DLD1 (cell line): ENCODE data around the gene CCM2.

ENCODE experiments used
- in situ Hi-C: cut with HindIII; loops from 2 replicates; pipeline ENCODE4 v1.10.0; 2017; ENCODE audit warnings: low sequenced_read_pairs

The CCM2 gene

DNA sequence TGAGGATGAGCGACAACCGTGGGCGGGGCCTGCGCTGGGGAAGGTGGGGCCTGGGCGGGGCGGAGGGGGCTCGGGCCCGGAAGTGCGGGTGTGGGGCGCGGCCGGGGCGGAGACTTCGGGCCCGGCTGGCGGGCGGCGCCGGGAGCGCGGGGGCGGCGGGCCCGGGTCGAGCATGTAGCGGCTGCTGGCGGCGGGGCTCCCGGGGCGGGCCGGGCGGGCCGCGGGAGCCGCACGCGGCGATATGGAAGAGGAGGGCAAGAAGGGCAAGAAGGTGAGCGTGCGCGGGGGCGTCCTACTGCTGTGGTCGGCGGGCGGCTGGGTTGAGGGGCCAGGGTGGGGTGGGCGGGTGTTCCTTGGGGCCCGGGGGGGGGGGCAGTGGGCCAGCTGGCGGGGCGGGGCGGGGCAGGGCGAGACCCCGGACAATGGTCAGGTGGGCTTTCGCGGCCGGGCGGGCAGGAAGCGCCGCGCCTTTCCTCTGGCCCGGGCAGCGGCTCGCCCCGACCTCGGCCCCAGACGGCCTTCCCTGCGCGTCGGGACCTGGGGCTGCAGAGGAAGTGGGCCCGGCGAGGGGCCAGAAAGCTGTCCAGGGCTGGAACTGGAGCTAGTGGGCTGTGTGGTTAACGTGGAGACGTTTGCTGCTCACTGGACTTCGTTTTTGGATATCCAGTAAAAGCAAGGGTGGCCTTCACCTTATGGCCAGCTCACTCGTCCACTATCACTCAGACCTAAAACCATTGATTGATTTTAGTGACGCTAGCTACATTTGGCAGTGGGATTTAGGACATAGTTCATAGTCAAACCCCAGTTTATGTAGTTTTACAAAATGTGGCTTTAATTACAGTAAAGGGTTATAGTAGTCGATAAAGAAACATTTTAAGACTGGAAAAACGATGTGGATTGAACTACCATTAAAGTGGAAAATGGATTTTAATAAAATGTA is at the start of gene CCM2:
CCM2 (plus strand) TSS at position 109 of the 940 bp plus-strand sequence; CDS start at position 242, 133 bp downstream.
- in situ Hi-C loops = no loop called here

DNA sequence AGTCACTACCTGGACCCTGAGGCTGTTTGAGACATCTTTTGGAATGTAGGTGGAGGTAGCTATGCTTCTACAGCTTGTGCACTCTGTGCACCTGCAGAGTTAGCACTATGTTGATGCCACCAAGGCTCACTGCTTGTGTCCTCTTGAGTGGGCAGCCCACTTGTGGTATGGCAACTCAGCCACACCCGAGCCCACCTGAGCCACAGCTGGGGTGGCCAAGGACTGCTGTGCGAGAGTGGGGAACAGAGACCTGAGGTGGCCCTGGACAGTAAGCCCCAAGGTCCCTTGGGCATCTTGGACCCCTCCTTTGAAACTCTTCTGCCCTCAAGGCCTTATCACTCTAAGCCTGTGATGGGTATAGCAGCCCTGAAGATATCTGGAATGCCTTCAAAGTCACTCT is 46.8 kb upstream of the CCM2 start:
- in situ Hi-C loops = no loop called here

DNA sequence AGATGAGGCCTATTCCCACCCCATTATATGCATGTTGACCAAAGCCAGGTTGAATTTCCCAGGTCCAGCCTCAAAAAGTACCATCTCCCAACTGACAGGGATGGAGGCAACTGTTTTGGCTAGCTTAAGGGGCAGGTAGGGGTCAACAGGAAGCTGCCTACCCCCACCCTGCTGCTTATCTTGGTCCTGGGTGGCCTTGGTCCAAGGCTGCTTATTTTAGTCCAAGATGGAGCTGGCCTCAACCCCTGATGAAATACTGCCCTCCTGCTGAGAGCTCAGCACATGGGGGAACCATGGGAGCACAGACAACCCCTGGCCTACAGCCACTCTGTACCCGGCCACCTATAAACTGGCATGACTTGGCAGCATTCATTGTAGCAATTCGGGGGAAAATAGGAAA is 44.3 kb upstream of the CCM2 start:
- in situ Hi-C loops = no loop called here

DNA sequence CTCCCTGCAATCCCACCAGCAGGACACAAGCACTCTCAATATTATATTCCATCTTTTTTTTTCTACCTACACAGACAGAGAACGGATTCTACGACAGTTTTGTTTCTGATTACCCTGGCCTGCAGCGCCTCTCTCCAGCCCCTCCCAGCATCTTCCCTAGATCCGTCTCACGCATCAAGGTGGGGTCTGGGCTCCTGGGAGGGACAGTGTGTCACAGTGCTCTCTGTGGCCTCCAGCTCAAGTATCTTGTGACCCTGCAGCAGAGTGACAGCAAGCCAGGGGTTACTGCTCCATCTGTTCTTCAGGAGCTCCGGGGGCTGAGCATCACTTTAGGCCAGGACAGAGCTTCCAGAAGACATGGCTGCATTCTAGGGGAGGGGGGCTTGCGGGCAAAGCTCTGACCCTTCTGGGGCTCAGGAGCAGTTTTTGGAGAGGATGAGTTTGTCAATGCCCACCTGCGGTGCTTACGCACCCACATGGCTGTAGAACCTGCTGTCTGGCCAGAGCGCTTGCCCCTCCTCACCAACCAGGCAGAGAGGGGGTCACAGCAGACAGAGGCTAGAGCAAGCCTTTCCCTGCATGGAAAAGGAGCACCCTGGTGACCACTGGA is 43.7 kb upstream of the CCM2 start:
- in situ Hi-C loops = no loop called here

DNA sequence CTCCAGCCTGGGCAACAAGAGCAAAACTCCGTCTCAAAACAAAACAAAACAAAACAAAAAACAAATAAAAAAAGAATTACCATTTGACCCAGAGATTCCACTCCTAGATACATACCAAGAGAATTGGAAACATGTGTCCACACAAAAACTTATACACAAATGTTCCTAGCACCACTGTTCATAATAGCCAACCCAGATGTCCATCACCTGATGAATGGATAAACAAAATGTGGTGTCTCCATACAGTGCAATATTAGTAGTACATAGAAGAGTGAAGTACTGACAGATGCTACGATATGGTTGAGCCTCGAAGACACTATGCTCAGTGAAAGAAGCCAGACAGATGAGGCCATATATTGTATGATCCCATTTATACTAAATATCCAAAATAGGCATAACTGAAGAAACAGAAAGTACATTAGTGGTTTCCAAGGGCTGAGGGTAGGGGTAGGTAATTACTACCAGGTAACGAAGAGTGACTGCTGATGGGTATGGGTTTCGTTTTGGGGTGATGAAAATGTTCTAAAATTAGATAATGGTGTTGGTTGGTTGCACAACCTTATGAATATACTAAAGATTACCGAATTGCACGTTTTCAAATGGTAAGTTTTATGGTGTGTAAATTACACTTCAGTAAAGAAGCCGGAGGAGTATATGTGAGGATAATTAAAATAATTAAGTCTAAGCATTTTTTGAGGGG is 41.2 kb upstream of the CCM2 start:
- in situ Hi-C loops = no loop called here

DNA sequence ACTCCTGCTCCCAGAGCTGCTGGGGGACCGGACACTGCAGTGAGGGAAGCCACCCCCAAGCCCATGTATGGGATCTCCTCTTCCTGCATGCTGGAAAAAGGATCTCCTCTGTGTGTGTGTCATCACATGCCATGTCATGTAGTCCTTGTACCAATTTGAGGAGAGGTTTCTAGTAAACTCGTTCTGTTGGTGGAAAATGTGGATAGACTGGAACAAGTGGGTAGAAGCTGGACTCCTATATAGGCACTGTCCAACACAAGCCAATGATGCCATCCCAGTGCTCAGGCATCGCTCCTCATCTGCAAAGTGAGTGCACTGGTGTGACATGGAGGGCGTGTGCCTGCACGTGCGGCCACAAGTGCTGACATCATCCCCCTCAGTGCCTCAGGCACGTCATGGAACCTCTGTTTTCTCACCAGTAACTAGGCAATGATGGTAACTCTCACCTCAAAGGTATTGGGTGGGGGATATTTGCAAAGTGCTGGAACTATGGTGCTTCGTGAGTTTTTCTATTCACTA is 40.5 kb upstream of the CCM2 start:
- in situ Hi-C loops = no loop called here

DNA sequence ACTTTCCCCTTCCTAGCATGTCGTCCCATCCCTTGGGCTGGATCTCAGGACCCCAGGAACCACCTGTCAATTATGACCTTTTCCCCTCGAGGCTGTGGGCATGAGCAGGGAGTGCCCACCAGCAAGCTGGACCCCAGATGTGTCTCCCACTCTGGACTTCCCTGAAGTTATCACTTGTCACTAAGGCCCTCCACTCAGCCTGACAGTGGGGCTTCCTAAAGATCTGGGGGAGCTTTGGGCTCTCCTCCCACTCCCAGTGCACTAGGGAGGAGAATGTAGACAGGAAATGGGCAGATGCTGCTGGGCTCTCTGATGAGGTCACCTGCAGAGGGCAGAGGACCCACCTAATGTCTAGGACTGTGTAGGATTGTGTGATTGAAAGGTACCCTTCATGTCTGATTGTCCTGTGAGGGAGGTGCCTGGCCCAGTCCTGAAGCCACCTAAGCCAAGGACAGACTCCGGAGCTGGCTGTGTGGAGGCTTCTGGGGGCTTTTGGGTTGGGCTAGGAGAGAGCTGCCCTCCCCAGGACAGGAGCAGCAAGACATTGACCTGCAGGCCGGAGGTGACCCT is 39.9 kb upstream of the CCM2 start:
- in situ Hi-C loops = no loop called here

DNA sequence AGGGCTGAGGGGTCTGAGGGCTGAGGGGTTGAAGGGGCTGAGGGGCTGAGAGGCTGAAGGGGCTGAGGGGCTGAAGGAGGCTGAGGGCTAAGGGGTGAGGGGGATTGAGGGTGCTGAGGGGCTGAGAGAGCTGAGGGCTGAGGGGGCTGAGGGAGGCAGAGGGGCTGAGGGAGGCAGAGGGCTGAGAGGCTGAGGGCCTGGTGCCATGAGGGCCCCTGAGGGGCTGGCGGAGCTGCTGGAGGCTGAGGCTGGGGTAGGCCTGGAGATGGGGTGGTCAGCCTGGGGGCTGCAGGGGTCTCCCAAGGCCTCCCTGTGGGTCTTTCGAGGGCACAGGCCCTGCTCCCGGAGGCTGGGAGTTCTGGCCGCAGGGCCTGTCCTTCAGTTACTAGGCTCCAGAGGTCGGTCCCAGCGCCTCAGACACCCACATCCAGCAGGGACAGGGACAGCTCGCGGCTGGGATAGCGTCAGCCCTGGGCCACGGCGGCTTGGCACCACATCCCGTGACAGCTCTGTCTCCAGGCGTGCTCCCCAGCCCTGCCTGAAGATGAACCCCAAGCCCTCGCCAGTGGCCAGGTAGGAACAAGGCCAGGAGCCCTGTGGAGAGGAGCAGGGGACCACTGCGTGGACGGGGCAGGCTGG is 38.0 kb upstream of the CCM2 start:
- in situ Hi-C loops = no loop called here

DNA sequence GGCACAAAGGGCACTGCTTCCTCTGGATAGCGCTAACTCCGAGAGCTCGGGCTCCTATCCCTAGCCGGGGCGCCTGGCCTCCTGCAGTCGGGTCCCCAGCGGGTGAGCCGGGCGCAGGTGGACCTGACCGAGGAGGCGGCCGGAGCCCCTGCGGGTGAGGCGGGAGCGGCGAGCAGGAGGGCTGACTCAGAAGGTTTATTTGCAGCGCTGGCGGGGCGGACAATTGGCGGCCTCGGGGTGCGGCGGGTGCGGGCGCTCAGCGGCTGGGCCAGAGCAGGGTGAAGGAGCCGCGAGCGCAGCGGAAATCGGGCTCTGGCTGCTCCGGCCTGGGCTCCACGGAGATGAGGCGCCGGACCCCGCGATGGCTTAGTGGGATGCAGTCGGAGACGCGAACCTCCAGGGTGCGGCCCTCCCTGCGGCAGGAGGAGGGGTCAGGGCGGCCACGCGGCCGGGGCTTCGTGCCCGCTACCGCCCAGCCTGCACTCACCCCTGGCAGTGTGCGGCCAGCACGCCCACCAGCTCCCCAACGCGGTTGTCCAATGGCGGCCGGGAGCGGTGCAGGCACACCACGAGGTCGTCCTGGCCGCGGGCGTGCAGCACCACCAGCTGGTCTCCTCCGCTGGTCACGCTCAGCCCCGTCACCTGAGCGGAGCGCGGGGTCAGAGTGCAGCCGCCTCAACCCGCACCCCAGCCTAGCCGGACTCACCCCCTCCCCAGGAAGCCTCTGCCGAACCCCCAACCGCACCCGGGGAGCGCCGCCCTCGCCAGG is 37.3 kb upstream of the CCM2 start:
- in situ Hi-C loops = no loop called here

DNA sequence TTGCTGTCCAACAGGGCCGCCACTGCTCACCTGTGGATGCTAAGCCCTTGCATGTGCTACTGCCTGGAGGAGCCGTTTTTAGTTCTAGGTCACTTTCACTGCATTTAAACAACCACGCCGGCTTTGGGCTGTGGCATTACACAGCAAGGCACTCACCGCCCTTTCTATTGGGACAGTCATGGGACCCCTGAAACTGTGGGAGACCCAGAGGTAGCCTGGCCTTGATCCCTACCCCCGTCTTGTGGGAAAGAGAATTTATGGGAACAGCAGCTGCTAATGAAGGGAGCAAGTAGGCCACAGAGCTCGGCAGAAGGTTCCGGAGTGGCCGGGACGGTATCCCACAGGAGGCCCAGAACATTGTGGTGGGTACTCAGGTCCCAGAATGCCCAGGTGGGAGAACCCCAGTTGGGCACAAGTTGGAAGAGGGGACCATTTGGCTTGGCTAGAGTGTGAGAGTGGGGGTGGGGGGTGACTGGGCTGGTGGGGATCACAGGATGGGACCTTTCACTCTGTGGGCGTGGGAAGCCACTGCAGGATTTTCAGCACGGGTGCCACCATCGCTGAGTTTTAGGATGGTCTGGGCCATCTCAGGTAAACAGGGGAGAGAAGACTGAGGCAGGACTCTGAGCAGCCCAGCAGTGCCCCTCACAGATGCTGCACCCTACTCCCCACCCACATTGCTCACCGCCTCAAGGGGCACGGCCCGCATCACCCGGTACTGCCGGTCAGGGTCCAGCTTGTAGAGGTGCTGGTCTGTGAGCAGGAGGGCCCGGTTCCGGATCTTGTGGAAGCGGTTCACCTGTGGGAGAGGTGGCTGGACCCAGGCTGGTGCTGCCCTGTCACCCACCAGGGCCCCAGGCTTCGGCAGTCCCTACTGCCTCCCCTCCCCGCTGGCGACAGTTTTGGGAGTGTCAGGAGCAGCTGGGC is 36.4 kb upstream of the CCM2 start:
- in situ Hi-C loops = no loop called here

DNA sequence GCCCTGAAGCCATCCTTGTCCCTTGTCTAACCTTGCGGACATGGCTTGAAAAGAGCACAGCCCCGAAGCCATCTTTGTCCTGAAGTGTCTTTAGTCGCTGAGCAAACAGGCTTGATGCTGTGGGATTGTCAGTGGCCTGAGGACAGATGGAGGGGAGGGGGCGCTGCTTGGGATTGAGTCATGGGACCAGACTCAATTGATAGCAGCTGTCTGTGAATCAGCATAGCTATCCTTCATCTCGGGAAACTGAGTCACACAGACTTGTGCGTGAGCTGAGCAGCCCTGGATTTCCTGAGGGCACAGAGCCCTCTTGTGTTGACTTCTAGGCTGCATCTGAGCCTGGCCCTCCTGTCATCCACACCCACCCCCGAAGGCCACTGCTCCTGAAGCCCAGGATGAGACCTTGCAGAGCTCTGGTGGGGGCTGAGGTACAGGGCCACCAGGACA is 35.6 kb upstream of the CCM2 start:
- in situ Hi-C loops = no loop called here

DNA sequence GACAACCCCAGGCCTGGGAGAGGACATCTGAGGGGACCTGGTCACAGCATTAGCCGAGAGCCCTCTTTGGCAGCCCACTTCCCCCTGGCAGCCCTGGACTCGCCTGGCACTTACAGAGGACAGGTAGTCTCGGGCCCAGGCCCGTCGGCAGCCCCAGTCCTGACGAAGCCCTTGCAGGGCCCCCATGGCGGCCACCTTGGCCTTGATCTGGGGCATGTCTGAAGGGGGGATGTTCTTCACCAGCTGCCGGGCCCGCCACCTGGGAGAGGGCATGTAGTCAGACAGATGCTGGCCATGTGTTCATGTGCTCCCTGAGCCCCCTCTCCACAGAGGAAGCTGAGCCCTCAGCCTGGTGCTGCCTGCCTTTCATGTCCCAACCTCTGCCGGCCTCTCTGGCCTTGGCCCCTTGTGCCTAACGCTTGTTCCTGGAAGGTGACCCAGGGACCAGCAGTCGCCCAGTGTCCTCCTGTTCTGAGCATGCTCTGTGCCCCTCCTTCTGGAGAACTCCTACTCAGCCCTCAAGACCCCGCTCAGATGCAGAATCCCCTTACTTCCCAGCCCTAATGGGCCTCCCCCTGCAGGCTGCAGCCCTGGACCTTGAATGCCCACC is 35.1 kb upstream of the CCM2 start:
- in situ Hi-C loops = no loop called here

DNA sequence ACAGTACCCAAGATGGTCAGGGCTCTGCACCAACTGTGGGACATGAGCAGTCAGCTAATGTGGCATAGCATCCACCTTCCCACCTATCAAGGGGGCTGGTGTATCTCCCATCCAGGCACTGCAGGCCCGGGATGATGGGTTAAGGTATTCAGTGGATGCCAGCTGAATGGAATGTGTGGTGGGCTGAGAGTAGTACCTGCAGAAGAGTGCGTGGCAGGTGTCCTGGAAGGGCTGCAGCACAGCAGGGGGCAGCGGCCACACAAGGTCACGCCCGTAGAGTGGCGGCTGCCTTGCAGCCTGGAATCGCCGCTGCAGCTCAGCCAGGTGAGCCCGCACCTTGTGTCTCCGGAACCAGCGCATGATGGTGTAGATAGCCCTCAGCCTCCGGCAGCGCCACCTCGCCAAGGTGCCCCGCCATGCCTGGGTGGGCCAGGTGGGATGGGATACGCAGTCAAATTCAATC is 34.5 kb upstream of the CCM2 start:
- in situ Hi-C loops = no loop called here

DNA sequence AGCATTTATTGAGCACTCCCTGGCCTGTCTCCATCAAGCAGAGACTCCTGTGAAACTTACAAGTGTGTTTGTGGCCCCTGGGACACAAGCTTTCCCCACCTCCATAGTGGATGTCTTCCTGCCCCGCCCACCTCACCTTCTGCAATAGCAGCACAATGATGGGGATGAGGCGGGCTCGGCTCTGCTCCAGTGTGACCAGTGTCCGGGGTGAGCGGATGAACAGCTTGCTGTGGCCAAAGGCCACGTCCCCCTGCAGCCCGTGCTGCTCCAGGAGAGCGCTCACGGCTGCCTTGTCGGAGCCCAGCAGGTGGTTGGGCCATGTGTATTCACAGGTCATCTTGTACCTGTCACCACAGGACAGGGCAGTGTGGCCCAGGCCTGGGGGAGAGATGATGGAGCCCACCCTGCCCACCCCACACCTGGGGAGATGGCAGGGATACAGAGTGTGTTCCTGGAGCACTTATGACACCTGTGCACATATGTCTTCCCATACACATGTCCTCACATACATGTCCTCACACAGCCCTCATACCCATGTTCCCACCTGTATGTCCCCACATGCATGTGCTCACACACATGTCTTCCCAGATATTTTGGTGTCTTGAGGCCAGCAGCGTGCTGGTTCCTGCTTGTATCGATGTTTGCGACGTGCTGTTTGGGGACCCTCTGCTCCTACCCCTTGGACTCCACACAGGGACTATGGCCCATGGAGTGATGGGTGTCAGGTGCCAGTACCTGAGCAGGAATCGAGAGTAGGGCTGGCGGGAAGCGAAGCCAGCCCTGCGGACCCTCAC is 33.9 kb upstream of the CCM2 start:
- in situ Hi-C loops = no loop called here

DNA sequence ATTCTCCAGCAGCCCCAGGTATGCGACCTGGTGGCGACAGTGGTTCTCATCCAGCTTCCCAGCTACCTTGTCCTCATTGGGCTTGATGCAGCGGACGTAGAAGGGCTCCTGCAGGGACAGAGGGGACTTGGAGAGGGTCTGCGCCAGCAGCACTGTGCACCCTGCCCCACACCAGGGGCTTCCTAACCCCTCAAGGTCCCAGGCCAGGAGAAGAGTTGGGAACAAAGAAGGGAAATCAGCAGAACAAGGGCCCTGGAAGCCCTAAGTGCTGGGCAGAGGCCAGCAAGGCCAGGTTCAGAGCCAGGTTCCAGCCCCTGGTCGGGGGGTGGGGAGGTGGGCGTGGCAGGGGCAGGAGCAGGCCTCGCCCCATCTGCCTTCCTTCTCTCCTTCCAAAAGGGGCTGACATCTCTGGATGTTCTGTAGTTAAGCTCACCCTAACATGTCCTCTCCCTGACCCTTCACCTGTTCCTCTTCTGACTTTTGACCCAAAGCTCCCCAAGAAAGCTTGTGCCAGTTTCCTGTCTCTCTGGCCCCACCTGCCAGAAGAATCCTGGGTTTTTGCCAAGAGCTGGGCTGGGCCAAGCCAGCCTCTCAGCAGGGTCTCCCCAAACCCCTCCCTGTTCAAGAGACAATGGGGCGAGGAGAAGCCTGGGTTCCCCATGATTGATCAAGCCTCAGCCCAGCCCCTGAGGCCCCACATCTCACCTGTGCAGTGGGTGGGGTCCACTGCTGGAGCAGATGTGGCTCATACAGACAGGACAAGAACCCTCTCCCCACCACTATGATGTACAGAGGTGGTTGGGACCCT is 33.1 kb upstream of the CCM2 start:
- in situ Hi-C loops = no loop called here

DNA sequence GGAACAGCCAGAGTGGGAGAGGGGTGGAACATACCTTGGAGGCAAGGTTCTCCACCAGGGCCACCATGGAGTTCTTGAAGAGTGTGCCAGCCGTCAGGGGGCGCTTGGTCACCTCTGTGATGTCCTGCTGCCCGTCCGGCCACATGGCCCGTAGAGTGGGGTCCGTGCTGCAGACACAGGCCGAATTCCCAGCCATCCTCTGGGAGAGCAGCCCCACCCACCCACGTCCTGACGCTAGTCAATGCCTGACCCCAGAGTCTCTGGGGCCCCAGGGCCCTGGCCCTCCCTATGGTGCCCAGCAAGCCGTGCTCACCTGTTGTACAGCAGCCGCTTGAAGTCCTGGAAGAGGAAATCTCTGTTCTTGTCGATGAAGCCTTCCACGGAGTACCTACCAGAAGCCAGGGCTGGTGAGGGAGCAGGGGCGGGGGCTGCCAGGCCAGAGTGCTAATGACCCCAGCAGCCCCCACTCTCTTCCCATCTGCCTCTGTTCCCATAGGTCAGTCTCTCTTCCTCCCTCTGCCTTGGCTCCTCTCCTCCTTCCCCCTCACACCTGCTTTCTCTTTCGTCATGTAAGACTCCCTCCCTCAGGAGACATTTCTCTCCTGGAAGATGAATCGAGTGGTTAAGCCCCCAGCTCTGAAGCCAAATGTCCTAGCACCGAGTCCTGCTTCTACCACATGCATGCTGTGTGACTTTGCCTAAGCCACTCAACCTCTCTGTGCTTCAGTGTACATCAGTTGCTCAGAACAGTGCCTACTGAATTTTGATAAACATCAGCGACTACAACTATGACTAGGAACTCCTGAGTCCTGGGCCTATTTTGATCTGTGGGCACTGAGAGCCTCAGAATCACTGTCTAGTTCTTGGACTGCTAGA is 32.2 kb upstream of the CCM2 start:
- in situ Hi-C loops = no loop called here
